H9 (cell line): ENCODE measurements around the gene MLPH. TPM values are rescaled to one million over a fixed set of nuclear protein-coding genes. Genes with fewer than 3 reads are reported as not detected.

Experiments
- DNase-seq: peaks from one replicate; pipeline ENCODE4 v3.0.0-alpha.2; 2017
- H2AFZ ChIP-seq: one replicate; pipeline ENCODE4 v1.6.1; 2013; ENCODE audit warnings: mild to moderate bottlenecking, low read length, control low read depth, moderate library complexity
- H2AK5ac ChIP-seq: 2 replicates; pipeline ENCODE4 v1.6.1; 2013; ENCODE audit warnings: low read length, control low read depth, mixed read lengths; ENCODE audit not compliant: insufficient read length
- H2BK120ac ChIP-seq: one replicate; pipeline ENCODE4 v1.6.1; 2013; ENCODE audit warnings: low read depth, mild to moderate bottlenecking, low read length, control low read depth, inconsistent platforms; ENCODE audit not compliant: poor library complexity, severe bottlenecking
- H2BK12ac ChIP-seq: 2 replicates; pipeline ENCODE4 v1.6.1; 2013; ENCODE audit warnings: low read length, control low read depth, mixed read lengths, low read depth; ENCODE audit not compliant: insufficient read length
- H2BK15ac ChIP-seq: 2 replicates; pipeline ENCODE4 v1.6.1; 2013; ENCODE audit warnings: low read depth, low read length, control low read depth
- H2BK20ac ChIP-seq: one replicate; pipeline ENCODE4 v1.6.1; 2013; ENCODE audit warnings: low read depth, mild to moderate bottlenecking, low read length, control low read depth, inconsistent platforms; ENCODE audit not compliant: poor library complexity, severe bottlenecking
- H2BK5ac ChIP-seq: 2 replicates; pipeline ENCODE4 v1.6.1; 2013; ENCODE audit warnings: low read length, control low read depth, mixed read lengths; ENCODE audit not compliant: insufficient read length
- H3K14ac ChIP-seq: 2 replicates; pipeline ENCODE4 v1.6.1; 2013; ENCODE audit warnings: low read length, control low read depth; ENCODE audit not compliant: insufficient read depth
- H3K18ac ChIP-seq: 2 replicates; pipeline ENCODE4 v1.6.1; 2013; ENCODE audit warnings: low read depth, mild to moderate bottlenecking, mixed read lengths, low read length, control low read depth; ENCODE audit not compliant: insufficient read length
- H3K23ac ChIP-seq: 2 replicates; pipeline ENCODE4 v1.6.1; 2013; ENCODE audit warnings: low read length, control low read depth, mixed read lengths, low read depth; ENCODE audit not compliant: insufficient read length
- H3K23me2 ChIP-seq: 2 replicates; pipeline ENCODE4 v1.6.1; 2013; ENCODE audit warnings: low read depth, mild to moderate bottlenecking, mixed read lengths, low read length, control low read depth; ENCODE audit not compliant: insufficient read length, poor library complexity, severe bottlenecking
- H3K27ac ChIP-seq: 2 replicates; pipeline ENCODE4 v1.5.1; 2013; ENCODE audit warnings: low read length, control low read depth, mixed read lengths, low read depth; ENCODE audit not compliant: insufficient read length
- H3K27me3 ChIP-seq: 2 replicates; pipeline ENCODE4 v1.6.1; 2013; ENCODE audit warnings: low read length, control low read depth, inconsistent platforms; ENCODE audit not compliant: insufficient read depth
- H3K4ac ChIP-seq: 2 replicates; pipeline ENCODE4 v1.6.1; 2013; ENCODE audit warnings: low read depth, mild to moderate bottlenecking, control low read depth, inconsistent platforms, low read length, moderate library complexity
- H3K4me1 ChIP-seq: 2 replicates; pipeline ENCODE4 v1.6.1; 2013; ENCODE audit warnings: low read length, control low read depth, inconsistent platforms; ENCODE audit not compliant: insufficient read depth
- H3K4me2 ChIP-seq: 2 replicates; pipeline ENCODE4 v1.6.1; 2013; ENCODE audit warnings: low read length, control low read depth, mixed read lengths; ENCODE audit not compliant: insufficient read length, insufficient read depth
- H3K56ac ChIP-seq: 2 replicates; pipeline ENCODE4 v1.6.1; 2013; ENCODE audit warnings: low read depth, mild to moderate bottlenecking, mixed read lengths, low read length, control low read depth; ENCODE audit not compliant: insufficient read length
- H3K79me1 ChIP-seq: 2 replicates; pipeline ENCODE4 v1.6.1; 2013; ENCODE audit warnings: low read depth, mild to moderate bottlenecking, moderate library complexity, low read length, control low read depth, inconsistent platforms; ENCODE audit not compliant: insufficient read depth, poor library complexity, severe bottlenecking
- H3K79me2 ChIP-seq: 2 replicates; pipeline ENCODE4 v1.6.1; 2013; ENCODE audit warnings: low read length, control low read depth, inconsistent platforms; ENCODE audit not compliant: insufficient read depth
- H3K9ac ChIP-seq: 2 replicates; pipeline ENCODE4 v1.6.1; 2013; ENCODE audit warnings: low read length, control low read depth, mixed read lengths; ENCODE audit not compliant: insufficient read length; ENCODE audit errors: extremely low read depth
- H3K9me3 ChIP-seq: one replicate; pipeline ENCODE4 v1.6.1; 2013; ENCODE audit warnings: low read depth, low read length, inconsistent platforms; ENCODE audit not compliant: control insufficient read depth
- H3T11ph ChIP-seq: one replicate; pipeline ENCODE4 v1.6.1; 2013; ENCODE audit warnings: mild to moderate bottlenecking, low read length, control low read depth, inconsistent platforms
- H4K20me1 ChIP-seq: one replicate; pipeline ENCODE4 v1.6.1; 2013; ENCODE audit not compliant: control insufficient read depth, insufficient read length, insufficient read depth
- H4K5ac ChIP-seq: 2 replicates; pipeline ENCODE4 v1.6.1; 2013; ENCODE audit warnings: low read depth, mild to moderate bottlenecking, mixed read lengths, low read length, control low read depth; ENCODE audit not compliant: insufficient read length
- H4K8ac ChIP-seq: replicated peaks from 2 replicates; pipeline ENCODE4 v1.6.1; 2013; ENCODE audit warnings: low read length, control low read depth, mixed read lengths, low read depth; ENCODE audit not compliant: insufficient read length
- H4K91ac ChIP-seq: 2 replicates; pipeline ENCODE4 v1.6.1; 2013; ENCODE audit warnings: low read depth, mild to moderate bottlenecking, moderate library complexity, mixed read lengths, low read length, control low read depth; ENCODE audit not compliant: insufficient read length
- H3K27ac Mint-ChIP-seq, 3 experiments: 2 replicates in 2 of 3; 3 replicates in 1 of 3; pipeline ENCODE4 v1.8.0; 2020 to 2021; ENCODE audit warnings: mixed read lengths in 3 of 3, mild to moderate bottlenecking in 1 of 3, moderate library complexity in 1 of 3
- H3K27me3 Mint-ChIP-seq: 2 replicates; pipeline ENCODE4 v1.8.0; 2021; ENCODE audit warnings: low read depth, mild to moderate bottlenecking, moderate library complexity, mixed read lengths
- H3K36me3 Mint-ChIP-seq, 3 experiments: 2 replicates in 2 of 3; 3 replicates in 1 of 3; pipeline ENCODE4 v1.8.0; 2020 to 2021; ENCODE audit warnings: low read depth in 3 of 3, mixed read lengths in 3 of 3; ENCODE audit not compliant: insufficient read depth in 1 of 3
- H3K4me1 Mint-ChIP-seq, 2 experiments: 2 replicates each; pipeline ENCODE4 v1.8.0; 2020; ENCODE audit warnings: mixed read lengths in 2 of 2
- H3K4me3 Mint-ChIP-seq, 2 experiments: 2 replicates in 1 of 2; 3 replicates in 1 of 2; pipeline ENCODE4 v1.8.0; 2020 to 2021; ENCODE audit warnings: mild to moderate bottlenecking in 2 of 2, mixed read lengths in 2 of 2, moderate library complexity in 1 of 2
- H3K9me3 Mint-ChIP-seq, 2 experiments: 2 replicates in 1 of 2; 3 replicates in 1 of 2; pipeline ENCODE4 v1.8.0; 2020; ENCODE audit warnings: mild to moderate bottlenecking in 2 of 2, mixed read lengths in 2 of 2, moderate library complexity in 1 of 2
- WGBS: extraction: QIAGEN DNeasy Blood & Tissue Kit; methylation state at CpG from one replicate; pipeline ENCODE4 v1.1.7; 2013; ENCODE audit warnings: missing lambda C conversion rate, low lambda C conversion rate, mixed read lengths; ENCODE audit not compliant: insufficient read length; ENCODE audit errors: extremely low coverage; 5-methylcytosine and 5-hydroxymethylcytosine counted together
- total RNA-seq: library from RNA; stranded (reverse); gene quantifications from 2 replicates; pipeline ENCODE4 v1.2.1, GENCODE V29; 2021
- TF ChIP-seq, protein P1 (sequence below): fragments of 200-600 bp; sonication (generic); conservative IDR thresholded peaks from 3 replicates; pipeline ENCODE4 v1.8.0; 2021; ENCODE audit warnings: antibody characterized with exemption, mild to moderate bottlenecking

Gene MLPH
- total RNA-seq, 1 experiment from 2014 or later, result 3.4 TPM

DNA sequence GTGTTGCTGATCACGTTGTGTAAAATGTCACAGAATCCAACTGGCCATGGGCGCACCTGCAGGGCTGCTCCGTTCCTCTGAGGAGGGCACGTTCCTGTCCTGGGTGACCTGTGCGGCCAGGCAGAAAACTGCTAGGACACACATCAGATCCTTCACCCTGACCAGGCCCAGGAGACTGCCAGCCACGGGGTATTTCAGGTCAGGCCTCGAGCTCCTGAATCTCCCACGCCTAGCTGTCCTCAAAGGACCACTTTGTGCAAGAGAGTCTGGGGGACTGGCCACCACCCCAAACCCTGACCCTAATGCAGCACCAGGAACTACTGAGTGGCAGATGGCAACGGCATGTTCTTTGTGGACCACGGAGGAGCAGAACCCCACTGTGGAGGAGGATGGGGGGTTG is 90.4 kb downstream of the MLPH start:
- no peak overlapping the region for H2AFZ ChIP-seq
- no peak overlapping the region for H3K14ac ChIP-seq
- H2BK12ac ChIP-seq, result no peak overlapping the region
- no peak overlapping the region for H3K56ac ChIP-seq
- no peaks in the 10 kb centered on the region for H3K27me3 Mint-ChIP-seq
- no peaks in the 10 kb centered on the region for H3K79me1 ChIP-seq
- H2AK5ac ChIP-seq, result no peak overlapping the region
- no peak overlapping the region for H3K9ac ChIP-seq
- H4K8ac ChIP-seq, result no peak overlapping the region
- H3K4me1 ChIP-seq, result peaks cover 1% of the 10 kb centered on the region; the same call in 1 of the 2 replicates
- H3K27ac ChIP-seq, result no peak overlapping the region
- H3K23me2 ChIP-seq, result no peaks in the 10 kb centered on the region
- H3K9me3 Mint-ChIP-seq, result no peaks in the 10 kb centered on the region
- no peak overlapping the region for H3K23ac ChIP-seq
- H3K36me3 Mint-ChIP-seq, result peaks cover 0 to 35% (median 5%) of the 10 kb centered on the region in 3 experiments; a peak in 4 of 7 replicates
- H3K4me2 ChIP-seq, result no peak overlapping the region
- no peak for DNase-seq
- peaks cover 11 to 13% of the 10 kb centered on the region in 2 experiments for H3K4me1 Mint-ChIP-seq
- H3K9me3 ChIP-seq, result no peaks in the 10 kb centered on the region
- TF ChIP-seq, protein P1, sequence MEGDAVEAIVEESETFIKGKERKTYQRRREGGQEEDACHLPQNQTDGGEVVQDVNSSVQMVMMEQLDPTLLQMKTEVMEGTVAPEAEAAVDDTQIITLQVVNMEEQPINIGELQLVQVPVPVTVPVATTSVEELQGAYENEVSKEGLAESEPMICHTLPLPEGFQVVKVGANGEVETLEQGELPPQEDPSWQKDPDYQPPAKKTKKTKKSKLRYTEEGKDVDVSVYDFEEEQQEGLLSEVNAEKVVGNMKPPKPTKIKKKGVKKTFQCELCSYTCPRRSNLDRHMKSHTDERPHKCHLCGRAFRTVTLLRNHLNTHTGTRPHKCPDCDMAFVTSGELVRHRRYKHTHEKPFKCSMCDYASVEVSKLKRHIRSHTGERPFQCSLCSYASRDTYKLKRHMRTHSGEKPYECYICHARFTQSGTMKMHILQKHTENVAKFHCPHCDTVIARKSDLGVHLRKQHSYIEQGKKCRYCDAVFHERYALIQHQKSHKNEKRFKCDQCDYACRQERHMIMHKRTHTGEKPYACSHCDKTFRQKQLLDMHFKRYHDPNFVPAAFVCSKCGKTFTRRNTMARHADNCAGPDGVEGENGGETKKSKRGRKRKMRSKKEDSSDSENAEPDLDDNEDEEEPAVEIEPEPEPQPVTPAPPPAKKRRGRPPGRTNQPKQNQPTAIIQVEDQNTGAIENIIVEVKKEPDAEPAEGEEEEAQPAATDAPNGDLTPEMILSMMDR, result no peak
- no peaks in the 10 kb centered on the region for H3K79me2 ChIP-seq
- H3K18ac ChIP-seq, result no peak overlapping the region
- no peak overlapping the region for H3K4ac ChIP-seq
- no peak overlapping the region for H2BK20ac ChIP-seq
- no peak overlapping the region for H3T11ph ChIP-seq
- WGBS, result no CpG with 5 or more reads among the region's 10 CpGs
- H4K20me1 ChIP-seq, result no peaks in the 10 kb centered on the region
- H3K27ac Mint-ChIP-seq, result no peak overlapping the region; a peak in 2 of 7 replicates
- H2BK5ac ChIP-seq, result no peak overlapping the region
- H4K91ac ChIP-seq, result no peak overlapping the region
- H3K27me3 ChIP-seq, result no peaks in the 10 kb centered on the region
- H2BK120ac ChIP-seq, result no peak overlapping the region
- H2BK15ac ChIP-seq, result no peak overlapping the region
- no peak overlapping the region for H4K5ac ChIP-seq
- no peak overlapping the region for H3K4me3 Mint-ChIP-seq
